SIG-M5 (cell line): Measurements from ENCODE around the gene TNRC6C.

ENCODE experiments used
- DNase-seq: peaks from one replicate; lab custom pipeline; 2025; lab: John Stamatoyannopoulos, UW

The TNRC6C gene

GRCh38 chr17:78125976-78126894 is 167.7 kb downstream of the TNRC6C start:
- no peak for DNase-seq

GRCh38 chr17:78126895-78127238 is 168.4 kb downstream of the TNRC6C start:
- DNase-seq, result no peak

- no peak for DNase-seq
Measured at GRCh38 chr17:78127239-78127887, 168.9 kb downstream of the TNRC6C start.

GRCh38 chr17:78127888-78128550 is 169.5 kb downstream of the TNRC6C start:
- DNase-seq, result no peak

- DNase-seq, result no peak
Measured at GRCh38 chr17:78128551-78129350, 170.2 kb downstream of the TNRC6C start, which contains the start of gene TMC6. TSS of gene TMC6 (minus strand) at chr17:78128755. CDS start at chr17:78126832, 1,923 bp downstream.

GRCh38 chr17:78129351-78130089 is 171.0 kb downstream of the TNRC6C start:
- no peak for DNase-seq

GRCh38 chr17:78130090-78130436 is 171.6 kb downstream of the TNRC6C start:
- no peak for DNase-seq

- no peak for DNase-seq
Measured at GRCh38 chr17:78130437-78131101, 172.1 kb downstream of the TNRC6C start, which contains the start of gene TMC8. TSS of gene TMC8 (plus strand) at chr17:78130771. CDS start at chr17:78131589, 818 bp downstream.

GRCh38 chr17:78131172-78132083 is 172.9 kb downstream of the TNRC6C start:
- DNase-seq, result no peak

- DNase-seq, result no peak
Measured at GRCh38 chr17:78132084-78132676, 173.7 kb downstream of the TNRC6C start.

- DNase-seq, result no peak
Measured at GRCh38 chr17:78132767-78133178, 174.3 kb downstream of the TNRC6C start.

GRCh38 chr17:78133179-78133951 is 174.9 kb downstream of the TNRC6C start:
- no peak for DNase-seq

GRCh38 chr17:78133971-78134898 is 175.7 kb downstream of the TNRC6C start:
- no peak for DNase-seq

- no peak for DNase-seq
Measured at GRCh38 chr17:78134899-78135385, 176.4 kb downstream of the TNRC6C start.

- no peak for DNase-seq
Measured at GRCh38 chr17:78135858-78136500, 177.5 kb downstream of the TNRC6C start.

GRCh38 chr17:78137392-78138203 is 179.1 kb downstream of the TNRC6C start:
- no peak for DNase-seq
